Measurements from ENCODE around the gene PRG3.

- TF ChIP-seq EP300 (IDR thresholded peaks at IDR 0.05): no peak
- no peak for TF ChIP-seq POLR2A (IDR thresholded peaks at IDR 0.05; ENCODE audit: low read depth)
- TF ChIP-seq CTCF (IDR thresholded peaks at IDR 0.05): no peak
Observed at GRCh38 chr11:57347336-57347735, 33.6 kb downstream of the PRG3 start.

Data from esophagus muscularis mucosa (tissue), 4 donors.